Endothelial cell (in vitro differentiated cells): ENCODE results near the gene GFOD1. TPM values are rescaled to one million over a fixed set of nuclear protein-coding genes. Genes with fewer than 3 reads are reported as not detected.

Experiments
- DNase-seq: peaks from one replicate; pipeline ENCODE4 v3.0.0; 2021; ENCODE audit warnings: low spot score
- H3K27ac Mint-ChIP-seq: one replicate; pipeline ENCODE4 v1.8.0; 2021; ENCODE audit warnings: mixed read lengths, inconsistent platforms; ENCODE audit not compliant: unreplicated experiment
- H3K27me3 Mint-ChIP-seq: one replicate; pipeline ENCODE4 v1.8.0; 2021; ENCODE audit warnings: mild to moderate bottlenecking, moderate library complexity, mixed read lengths, inconsistent platforms; ENCODE audit not compliant: unreplicated experiment
- H3K36me3 Mint-ChIP-seq: one replicate; pipeline ENCODE4 v1.8.0; 2021; ENCODE audit warnings: mild to moderate bottlenecking, low read depth, mixed read lengths, inconsistent platforms; ENCODE audit not compliant: unreplicated experiment
- H3K4me1 Mint-ChIP-seq: one replicate; pipeline ENCODE4 v1.8.0; 2021; ENCODE audit warnings: mild to moderate bottlenecking, mixed read lengths, inconsistent platforms; ENCODE audit not compliant: unreplicated experiment
- H3K4me3 Mint-ChIP-seq: one replicate; pipeline ENCODE4 v1.8.0; 2021; ENCODE audit warnings: mild to moderate bottlenecking, mixed read lengths, inconsistent platforms; ENCODE audit not compliant: unreplicated experiment
- H3K9me3 Mint-ChIP-seq: one replicate; pipeline ENCODE4 v1.8.0; 2021; ENCODE audit warnings: mixed read lengths, inconsistent platforms; ENCODE audit not compliant: unreplicated experiment
- total RNA-seq: library from RNA; stranded (reverse); fragmentation: NEBNext Ultra II Directional; extraction: Animal tissue kit (Norgen Biotek cat#: 25700); gene quantifications from one replicate; pipeline ENCODE4 v1.2.1, GENCODE V29; 2021; ENCODE audit not compliant: unreplicated experiment
- TF ChIP-seq, protein P1 (sequence below): fragments of 200-600 bp; sonication (generic); IDR thresholded peaks from one replicate; pipeline ENCODE4 v1.5.0; 2021; ENCODE audit warnings: antibody characterized with exemption; ENCODE audit not compliant: unreplicated experiment

The GFOD1 gene
- total RNA-seq, 1 donor from 2014 or later, result 47.6 TPM

DNA sequence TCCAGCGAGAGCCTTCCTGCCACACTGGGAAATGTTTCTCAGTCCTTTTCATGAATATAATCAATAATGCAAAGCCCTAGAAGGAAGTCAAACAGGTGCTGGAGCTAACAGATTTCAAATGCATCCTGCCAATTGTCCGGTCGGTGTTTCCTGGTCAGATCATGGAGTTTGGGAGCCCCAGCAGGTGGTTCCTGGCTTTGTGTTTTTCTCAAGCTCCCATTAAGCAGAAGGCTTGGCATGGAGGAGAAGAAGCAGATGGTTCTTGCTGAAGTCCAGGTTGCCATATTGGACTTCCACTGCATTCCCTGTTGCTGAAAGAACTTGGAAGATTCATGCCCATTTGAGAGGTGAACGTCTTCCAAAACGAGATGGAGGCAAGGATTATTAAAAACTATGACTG, 68.6 kb downstream of the GFOD1 start:
- H3K27ac Mint-ChIP-seq, result peak overlapping the region; percentile 100
- H3K36me3 Mint-ChIP-seq, result peaks cover 19% of the 10 kb centered on the region
- H3K27me3 Mint-ChIP-seq, result peaks cover 17% of the 10 kb centered on the region
- TF ChIP-seq, protein P1, sequence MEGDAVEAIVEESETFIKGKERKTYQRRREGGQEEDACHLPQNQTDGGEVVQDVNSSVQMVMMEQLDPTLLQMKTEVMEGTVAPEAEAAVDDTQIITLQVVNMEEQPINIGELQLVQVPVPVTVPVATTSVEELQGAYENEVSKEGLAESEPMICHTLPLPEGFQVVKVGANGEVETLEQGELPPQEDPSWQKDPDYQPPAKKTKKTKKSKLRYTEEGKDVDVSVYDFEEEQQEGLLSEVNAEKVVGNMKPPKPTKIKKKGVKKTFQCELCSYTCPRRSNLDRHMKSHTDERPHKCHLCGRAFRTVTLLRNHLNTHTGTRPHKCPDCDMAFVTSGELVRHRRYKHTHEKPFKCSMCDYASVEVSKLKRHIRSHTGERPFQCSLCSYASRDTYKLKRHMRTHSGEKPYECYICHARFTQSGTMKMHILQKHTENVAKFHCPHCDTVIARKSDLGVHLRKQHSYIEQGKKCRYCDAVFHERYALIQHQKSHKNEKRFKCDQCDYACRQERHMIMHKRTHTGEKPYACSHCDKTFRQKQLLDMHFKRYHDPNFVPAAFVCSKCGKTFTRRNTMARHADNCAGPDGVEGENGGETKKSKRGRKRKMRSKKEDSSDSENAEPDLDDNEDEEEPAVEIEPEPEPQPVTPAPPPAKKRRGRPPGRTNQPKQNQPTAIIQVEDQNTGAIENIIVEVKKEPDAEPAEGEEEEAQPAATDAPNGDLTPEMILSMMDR, result no peak
- peak; percentile 49 for DNase-seq
- H3K9me3 Mint-ChIP-seq, result no peaks in the 10 kb centered on the region
- H3K4me3 Mint-ChIP-seq, result peak overlapping the region; percentile 57
- peaks cover 92% of the 10 kb centered on the region for H3K4me1 Mint-ChIP-seq

DNA sequence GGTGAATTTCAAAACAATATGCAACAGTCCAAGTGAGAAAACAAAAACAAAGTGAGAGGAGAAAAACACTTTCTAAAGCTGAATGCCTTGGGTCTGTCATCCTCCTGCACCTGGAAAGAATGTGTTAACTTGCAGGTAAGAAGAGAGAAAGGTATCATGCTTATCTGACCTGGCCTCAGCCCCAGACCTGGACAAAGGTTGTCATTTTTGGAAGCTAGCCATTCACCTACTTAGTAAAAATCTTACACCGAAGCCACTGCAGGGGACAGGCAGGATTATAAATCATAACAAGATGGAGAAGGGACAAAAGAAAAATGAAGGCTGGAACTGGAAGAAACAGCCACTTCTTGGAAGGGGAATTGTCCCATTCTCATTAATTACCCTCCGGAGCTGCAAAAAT, 69.4 kb downstream of the GFOD1 start:
- TF ChIP-seq, protein P1, result no peak
- Mint-ChIP-seq H3K27ac (peak overlapping the region; percentile 100), H3K4me3 (no peak overlapping the region), H3K36me3 (peaks cover 19% of the 10 kb centered on the region), H3K9me3 (no peaks in the 10 kb centered on the region), H3K4me1 (peaks cover 86% of the 10 kb centered on the region), H3K27me3 (peaks cover 14% of the 10 kb centered on the region)
- no peak for DNase-seq

DNA sequence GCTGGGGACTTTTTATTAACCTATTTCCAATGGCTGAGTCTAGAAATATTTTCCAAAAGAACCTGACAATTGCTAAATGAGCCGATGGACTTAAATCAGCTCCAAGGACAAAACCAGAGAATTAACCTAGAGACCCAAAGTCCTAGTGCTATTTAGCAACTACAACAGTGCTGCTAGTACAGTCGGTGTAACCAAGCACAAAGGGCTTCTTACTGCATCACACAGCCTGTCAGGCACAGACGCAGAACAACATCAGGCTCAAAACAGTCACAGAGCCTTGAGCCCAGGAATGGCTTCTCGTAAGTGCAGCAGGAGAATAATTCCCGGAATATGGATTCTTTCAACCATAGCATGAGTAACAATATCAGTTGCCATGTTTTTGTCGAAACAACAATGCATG, 70.0 kb downstream of the GFOD1 start:
- Mint-ChIP-seq H3K36me3 (peaks cover 23% of the 10 kb centered on the region), H3K4me3 (no peak overlapping the region), H3K4me1 (peaks cover 85% of the 10 kb centered on the region), H3K27me3 (peaks cover 14% of the 10 kb centered on the region), H3K27ac (peak overlapping the region; percentile 100), H3K9me3 (no peaks in the 10 kb centered on the region)
- TF ChIP-seq, protein P1, result no peak
- DNase-seq, result no peak

DNA sequence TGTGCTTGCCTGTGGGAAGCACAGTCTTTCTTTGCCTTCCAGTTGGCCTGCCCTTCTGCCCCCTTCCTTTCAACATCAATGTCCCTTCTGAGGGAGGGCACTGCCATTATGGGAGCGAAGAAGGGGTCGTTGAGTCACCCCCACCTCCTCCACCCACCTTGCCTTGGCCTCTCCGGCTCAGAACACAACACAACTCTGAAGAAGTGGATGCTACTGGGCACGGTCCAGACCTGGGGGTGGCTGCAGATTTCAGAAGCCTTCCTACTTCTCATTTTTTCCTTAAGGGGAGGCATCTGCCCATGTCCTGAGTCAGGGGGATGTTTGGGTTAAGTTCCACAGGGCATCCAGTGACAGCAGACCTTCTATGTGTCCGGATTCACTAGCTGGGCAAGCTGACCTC, 72.1 kb downstream of the GFOD1 start:
- peaks cover 73% of the 10 kb centered on the region for H3K4me1 Mint-ChIP-seq
- peaks cover 18% of the 10 kb centered on the region for H3K36me3 Mint-ChIP-seq
- DNase-seq, result no peak

DNA sequence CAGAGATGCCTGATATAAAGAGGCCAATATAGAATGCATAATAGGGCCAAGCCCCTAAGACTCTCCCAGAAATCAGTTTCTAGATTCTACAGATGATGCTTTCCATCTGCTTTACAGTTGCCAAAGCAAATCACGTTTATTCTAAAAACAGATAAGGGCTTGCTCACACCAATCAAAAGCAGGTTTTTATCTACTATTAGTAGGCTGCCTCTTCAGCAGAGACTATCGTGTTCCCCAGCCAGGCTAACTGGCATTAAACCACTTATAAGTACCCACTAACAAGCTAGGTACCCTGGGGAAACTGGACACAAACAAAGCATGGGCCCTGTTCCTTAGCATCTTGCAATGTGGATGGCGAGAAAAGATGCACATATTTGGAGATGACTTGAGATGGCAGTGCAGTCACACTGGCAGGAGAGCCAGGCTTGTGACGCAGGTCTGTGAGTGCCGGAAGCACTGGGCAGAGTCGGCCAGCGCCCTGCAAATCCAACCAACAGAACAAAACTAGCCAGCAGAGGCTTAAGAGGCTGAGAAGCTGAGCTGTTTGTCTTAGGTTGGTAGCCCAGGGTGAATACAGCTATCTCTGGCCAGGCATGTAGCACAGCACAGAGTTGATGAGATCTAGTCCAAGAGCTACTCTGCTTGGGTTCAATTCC, 73.4 kb downstream of the GFOD1 start:
- Mint-ChIP-seq H3K4me1 (peaks cover 67% of the 10 kb centered on the region), H3K27ac (no peak overlapping the region), H3K36me3 (peaks cover 18% of the 10 kb centered on the region), H3K27me3 (peaks cover 8% of the 10 kb centered on the region), H3K4me3 (no peak overlapping the region), H3K9me3 (no peaks in the 10 kb centered on the region)
- TF ChIP-seq, protein P1, result no peak
- no peak for DNase-seq

More for the DNA sequence above, 72.1 kb downstream of the GFOD1 start:
- H3K27ac Mint-ChIP-seq, result no peak overlapping the region
- no peak overlapping the region for H3K4me3 Mint-ChIP-seq
- TF ChIP-seq, protein P1, result no peak
- H3K27me3 Mint-ChIP-seq, result peaks cover 14% of the 10 kb centered on the region
- H3K9me3 Mint-ChIP-seq, result no peaks in the 10 kb centered on the region
